Measurements from ENCODE around the gene EPC2. TPM values are rescaled to one million over a fixed set of nuclear protein-coding genes. Genes with fewer than 3 reads are reported as not detected.
A peak's percentile ranks its signal among the peaks of the same experiment; 100 is the strongest.

Gene EPC2
- total RNA-seq, 1 donor from 2014 or later: 39.2 TPM

DNA sequence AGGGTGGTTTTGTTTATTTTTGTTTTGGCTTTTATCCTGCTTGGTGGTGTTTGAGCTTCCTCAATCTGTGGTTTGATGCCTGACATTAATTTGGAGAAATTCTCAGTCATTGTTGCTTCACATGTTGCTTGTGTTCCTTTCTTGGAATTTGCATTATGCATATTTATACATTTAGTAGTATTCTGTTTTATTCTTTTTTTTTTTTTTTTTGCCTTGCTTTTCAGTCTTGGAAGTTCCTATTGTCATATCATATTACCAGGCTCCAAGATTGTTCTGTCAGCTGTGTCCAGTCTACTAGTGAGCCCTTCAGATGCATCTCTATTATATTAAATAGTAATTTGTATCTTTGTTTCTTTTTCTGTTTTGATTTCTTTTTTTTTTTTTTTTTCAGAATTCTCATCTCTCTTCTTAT is 77.0 kb downstream of the EPC2 start:
- Mint-ChIP-seq H3K9me3 (ENCODE audit: unreplicated experiment) (peaks cover 13% of the 10 kb centered on the region), H3K27me3 (ENCODE audit: unreplicated experiment) (no peaks in the 10 kb centered on the region), H3K4me1 (ENCODE audit: unreplicated experiment) (peaks cover 41% of the 10 kb centered on the region), H3K4me3 (ENCODE audit: unreplicated experiment) (no peak overlapping the region), H3K27ac (ENCODE audit: unreplicated experiment) (peak overlapping the region; percentile 8), H3K36me3 (ENCODE audit: unreplicated experiment) (peaks cover 7% of the 10 kb centered on the region)
- no peak for DNase-seq (ENCODE audit: extremely low spot score, unreplicated experiment)
- TF ChIP-seq, protein P1, sequence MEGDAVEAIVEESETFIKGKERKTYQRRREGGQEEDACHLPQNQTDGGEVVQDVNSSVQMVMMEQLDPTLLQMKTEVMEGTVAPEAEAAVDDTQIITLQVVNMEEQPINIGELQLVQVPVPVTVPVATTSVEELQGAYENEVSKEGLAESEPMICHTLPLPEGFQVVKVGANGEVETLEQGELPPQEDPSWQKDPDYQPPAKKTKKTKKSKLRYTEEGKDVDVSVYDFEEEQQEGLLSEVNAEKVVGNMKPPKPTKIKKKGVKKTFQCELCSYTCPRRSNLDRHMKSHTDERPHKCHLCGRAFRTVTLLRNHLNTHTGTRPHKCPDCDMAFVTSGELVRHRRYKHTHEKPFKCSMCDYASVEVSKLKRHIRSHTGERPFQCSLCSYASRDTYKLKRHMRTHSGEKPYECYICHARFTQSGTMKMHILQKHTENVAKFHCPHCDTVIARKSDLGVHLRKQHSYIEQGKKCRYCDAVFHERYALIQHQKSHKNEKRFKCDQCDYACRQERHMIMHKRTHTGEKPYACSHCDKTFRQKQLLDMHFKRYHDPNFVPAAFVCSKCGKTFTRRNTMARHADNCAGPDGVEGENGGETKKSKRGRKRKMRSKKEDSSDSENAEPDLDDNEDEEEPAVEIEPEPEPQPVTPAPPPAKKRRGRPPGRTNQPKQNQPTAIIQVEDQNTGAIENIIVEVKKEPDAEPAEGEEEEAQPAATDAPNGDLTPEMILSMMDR (IDR thresholded peaks at IDR 0.05): no peak

DNA sequence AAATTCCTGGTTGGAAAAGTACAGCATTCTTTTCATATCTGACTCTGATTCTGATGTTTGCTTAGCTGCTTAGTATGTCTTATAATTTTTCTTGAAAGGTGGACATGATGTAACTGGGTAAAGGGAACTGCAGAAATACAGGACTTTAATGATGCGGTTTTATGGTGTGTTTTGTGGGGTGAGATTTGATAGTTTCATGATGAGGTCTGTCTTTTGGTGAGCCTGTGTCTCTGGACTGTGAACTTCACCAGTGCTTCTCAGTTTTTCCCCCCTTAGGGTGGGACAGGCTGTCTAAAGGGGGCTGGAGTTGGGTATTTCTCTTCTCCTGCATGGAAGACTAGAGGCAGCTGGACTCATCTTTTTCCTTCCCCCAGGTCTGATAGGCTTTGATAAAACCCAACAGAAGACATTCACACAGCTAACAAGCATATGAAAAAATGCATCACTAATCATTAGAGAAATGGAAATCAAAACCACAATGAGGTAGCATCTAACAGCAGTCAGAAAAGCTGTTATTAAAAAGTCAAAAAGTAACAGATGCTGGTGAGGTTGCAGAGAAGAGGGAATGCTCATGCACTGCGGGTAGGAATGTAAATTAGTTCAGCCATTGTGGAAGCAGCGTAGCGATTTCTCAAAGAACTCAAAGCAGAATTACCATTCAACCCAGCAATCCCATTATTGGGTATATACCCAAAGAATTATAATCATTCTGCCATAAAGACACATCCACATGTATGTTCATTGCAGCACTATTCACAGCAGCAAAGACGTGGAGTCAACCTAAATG is 77.6 kb downstream of the EPC2 start:
- no peak for DNase-seq (ENCODE audit: extremely low spot score, unreplicated experiment)
- no peak overlapping the region for H3K4me3 Mint-ChIP-seq (ENCODE audit: unreplicated experiment)
- H3K36me3 Mint-ChIP-seq (ENCODE audit: unreplicated experiment): peaks cover 8% of the 10 kb centered on the region
- peaks cover 8% of the 10 kb centered on the region for H3K9me3 Mint-ChIP-seq (ENCODE audit: unreplicated experiment)
- H3K27me3 Mint-ChIP-seq (ENCODE audit: unreplicated experiment): no peaks in the 10 kb centered on the region
- TF ChIP-seq, protein P1 (IDR thresholded peaks at IDR 0.05): no peak
- H3K27ac Mint-ChIP-seq (ENCODE audit: unreplicated experiment): peak overlapping the region; percentile 8
- H3K4me1 Mint-ChIP-seq (ENCODE audit: unreplicated experiment): peaks cover 41% of the 10 kb centered on the region

DNA sequence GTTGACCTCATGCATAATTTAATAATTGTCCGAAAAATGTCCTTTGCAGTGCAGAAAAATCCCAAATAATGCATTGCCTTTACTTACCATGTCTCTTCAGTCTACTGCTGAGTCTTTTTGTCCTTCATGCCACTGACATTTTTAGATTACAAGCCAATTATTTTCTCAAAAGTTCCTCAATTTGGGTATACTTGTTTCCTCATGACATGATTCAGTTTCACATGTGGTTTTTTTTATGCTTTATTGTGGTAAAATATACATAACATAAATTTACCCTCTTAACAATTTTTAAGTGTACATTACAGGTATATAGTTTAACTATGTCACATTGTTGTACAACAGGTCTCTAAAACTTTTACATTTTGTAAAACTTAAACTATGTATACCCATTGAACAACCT is 81.0 kb downstream of the EPC2 start:
- Mint-ChIP-seq H3K4me3 (ENCODE audit: unreplicated experiment) (no peak overlapping the region), H3K27ac (ENCODE audit: unreplicated experiment) (no peak overlapping the region)

DNA sequence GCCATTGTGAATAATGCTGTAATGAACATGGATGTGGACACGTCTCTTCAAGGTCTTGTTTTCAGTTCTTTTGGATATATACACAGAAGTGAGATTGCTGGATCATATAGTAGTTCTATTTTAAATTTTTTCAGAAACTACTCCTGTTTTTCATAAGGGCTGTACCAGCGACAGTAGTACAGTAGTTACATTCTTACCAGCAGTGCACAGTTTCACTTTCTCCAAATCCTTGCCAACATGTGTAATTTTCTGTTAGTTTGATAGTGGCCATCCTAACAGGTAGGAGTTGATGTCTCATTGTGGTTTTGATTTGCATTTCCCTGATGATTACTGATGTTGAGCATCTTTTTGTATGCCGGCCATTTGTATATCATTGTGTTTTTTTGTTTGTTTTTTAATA is 81.7 kb downstream of the EPC2 start:
- DNase-seq (ENCODE audit: extremely low spot score, unreplicated experiment): no peak

More for the DNA sequence above, 81.0 kb downstream of the EPC2 start:
- Mint-ChIP-seq H3K4me1 (ENCODE audit: unreplicated experiment) (peaks cover 38% of the 10 kb centered on the region), H3K9me3 (ENCODE audit: unreplicated experiment) (peaks cover 5% of the 10 kb centered on the region), H3K27me3 (ENCODE audit: unreplicated experiment) (no peaks in the 10 kb centered on the region), H3K36me3 (ENCODE audit: unreplicated experiment) (peaks cover 12% of the 10 kb centered on the region)
- TF ChIP-seq, protein P1 (IDR thresholded peaks at IDR 0.05): no peak
- DNase-seq (ENCODE audit: extremely low spot score, unreplicated experiment): no peak

DNA sequence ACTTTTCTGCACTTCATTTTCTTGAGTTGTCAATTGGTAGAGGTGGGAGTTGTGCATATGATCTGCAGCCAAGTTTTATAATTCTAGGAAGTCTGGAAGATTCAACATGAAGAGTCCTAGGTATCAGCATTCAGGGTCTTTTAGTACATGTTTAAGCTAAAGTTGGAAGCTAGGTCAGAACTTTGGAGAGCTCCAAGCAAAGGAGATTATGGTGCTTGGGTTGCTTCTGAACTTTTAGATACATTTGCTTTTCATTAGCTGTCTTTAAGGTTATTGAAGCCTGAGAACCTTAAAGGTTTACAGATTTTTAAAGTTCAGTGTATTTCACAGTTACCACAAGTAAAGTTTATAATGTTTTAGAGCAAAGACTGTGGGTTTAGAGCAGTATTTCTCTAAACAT is 85.5 kb downstream of the EPC2 start:
- Mint-ChIP-seq H3K4me3 (ENCODE audit: unreplicated experiment) (no peak overlapping the region), H3K4me1 (ENCODE audit: unreplicated experiment) (peaks cover 3% of the 10 kb centered on the region), H3K27me3 (ENCODE audit: unreplicated experiment) (no peaks in the 10 kb centered on the region), H3K9me3 (ENCODE audit: unreplicated experiment) (peaks cover 5% of the 10 kb centered on the region), H3K27ac (ENCODE audit: unreplicated experiment) (no peak overlapping the region), H3K36me3 (ENCODE audit: unreplicated experiment) (peaks cover 14% of the 10 kb centered on the region)
- TF ChIP-seq, protein P1 (IDR thresholded peaks at IDR 0.05): no peak
- DNase-seq (ENCODE audit: extremely low spot score, unreplicated experiment): no peak

More for the DNA sequence above, 81.7 kb downstream of the EPC2 start:
- Mint-ChIP-seq H3K9me3 (ENCODE audit: unreplicated experiment) (peaks cover 5% of the 10 kb centered on the region), H3K27ac (ENCODE audit: unreplicated experiment) (no peak overlapping the region), H3K4me3 (ENCODE audit: unreplicated experiment) (no peak overlapping the region), H3K36me3 (ENCODE audit: unreplicated experiment) (peaks cover 12% of the 10 kb centered on the region), H3K4me1 (ENCODE audit: unreplicated experiment) (peaks cover 32% of the 10 kb centered on the region), H3K27me3 (ENCODE audit: unreplicated experiment) (no peaks in the 10 kb centered on the region)
- TF ChIP-seq, protein P1 (IDR thresholded peaks at IDR 0.05): no peak

Measured in osteocyte (in vitro differentiated cells).